A204.1 (cell line): ENCODE results near the gene TBC1D30.
"Not testable (repeated sequence)": the region's sequence is repeated elsewhere in the genome, so short reads cannot be mapped to it uniquely, and the experiment has no call there.

Experiments
- FAIRE-seq: peaks from 2 replicates; lab custom pipeline; 2012; peaks lifted over from hg19 to GRCh38; lab: Jason Lieb, UNC

TBC1D30 gene

DNA sequence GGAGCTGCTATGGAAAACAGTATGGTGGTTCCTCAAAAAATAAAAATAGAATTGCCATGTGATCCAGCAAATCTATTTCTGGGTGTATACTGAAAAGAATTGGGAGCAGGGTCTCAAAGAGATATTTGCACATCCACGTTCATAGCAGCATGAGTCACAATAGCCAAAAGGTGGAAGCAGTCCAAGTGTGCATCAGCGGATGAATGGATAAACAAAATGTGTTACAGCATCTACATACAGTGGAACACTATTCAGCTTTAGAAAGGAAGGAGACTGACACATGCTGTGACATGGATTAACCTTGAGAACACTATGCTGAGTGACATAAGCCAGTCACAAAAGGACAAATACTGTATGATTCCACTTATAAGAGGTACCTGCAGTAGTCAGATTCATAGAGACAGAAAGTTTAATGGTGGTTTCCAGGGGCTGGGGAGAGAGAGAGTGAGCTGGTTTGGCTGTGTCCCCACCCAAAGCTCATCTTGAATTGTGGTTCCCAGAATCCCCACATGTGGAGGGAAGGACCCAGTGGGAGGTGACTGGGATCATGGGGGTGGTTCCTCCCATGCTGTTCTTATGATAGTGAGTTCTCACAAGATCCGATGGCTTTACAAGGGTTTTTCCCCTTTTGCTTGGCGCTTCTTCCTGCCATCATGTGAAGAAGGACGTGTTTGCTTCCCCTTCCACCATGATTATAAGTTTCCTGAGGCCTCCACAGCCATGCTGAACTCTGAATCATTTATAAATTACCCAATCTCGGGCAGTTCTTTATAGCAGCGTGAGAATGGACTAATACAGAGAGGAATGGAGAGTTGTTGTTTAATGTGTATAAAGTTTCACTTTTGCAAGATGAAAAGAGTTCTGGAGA, 17.6 kb upstream of the TBC1D30 start:
- FAIRE-seq: no peak

- no peak for FAIRE-seq
Measured at GRCh38 chr12:64808110-64808509, 16.3 kb upstream of the TBC1D30 start.

- no peak for FAIRE-seq
Measured at GRCh38 chr12:64810831-64811230, 13.6 kb upstream of the TBC1D30 start.

DNA sequence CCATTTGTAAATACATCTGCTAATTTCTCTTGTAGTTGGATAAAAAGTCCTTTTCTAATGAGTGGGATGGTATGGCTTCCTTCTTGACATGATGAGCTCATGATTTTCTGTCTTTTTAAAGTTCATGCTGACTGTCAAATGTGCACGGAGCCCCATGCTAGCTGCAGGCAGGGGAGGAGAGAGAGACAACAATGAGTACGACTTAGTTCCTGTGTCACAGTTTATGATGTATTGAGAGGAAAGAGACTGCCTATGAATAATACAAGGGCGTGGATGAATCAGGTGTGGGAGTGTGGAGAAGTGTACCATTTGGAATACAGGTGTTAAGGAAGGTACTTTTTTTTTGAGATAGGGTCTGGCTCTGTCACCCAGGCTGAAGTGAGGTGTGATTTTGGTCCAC, 10.7 kb upstream of the TBC1D30 start:
- no peak for FAIRE-seq

GRCh38 chr12:64814432-64814831, 10.0 kb upstream of the TBC1D30 start:
- no peak for FAIRE-seq

- FAIRE-seq: no peak
Measured at GRCh38 chr12:64819816-64820402, 4.5 kb upstream of the TBC1D30 start.

DNA sequence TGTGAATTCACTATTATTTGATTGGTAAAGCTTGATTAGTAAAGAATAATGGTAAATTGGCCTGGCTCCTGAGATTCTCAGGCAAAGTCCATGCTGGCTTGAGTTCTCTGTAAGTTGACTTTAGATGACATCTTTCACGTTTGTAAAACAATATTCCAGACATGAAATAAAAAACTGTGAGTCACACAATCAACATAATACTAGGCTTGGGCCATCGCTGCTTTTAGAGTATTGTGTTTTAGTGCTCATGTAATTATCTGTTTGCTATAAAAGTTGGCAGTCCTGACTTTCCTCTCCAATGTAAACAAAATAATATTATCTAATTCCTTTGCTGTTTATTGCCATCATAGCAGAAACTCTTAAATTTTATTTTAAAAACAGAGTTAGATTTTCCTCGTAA, 3.9 kb upstream of the TBC1D30 start:
- FAIRE-seq: no peak

GRCh38 chr12:64821116-64821630, 3.3 kb upstream of the TBC1D30 start:
- no peak for FAIRE-seq

- FAIRE-seq: no peak
Measured at GRCh38 chr12:64824130-64824499, 332 bp upstream of the TBC1D30 start.

- no peak for FAIRE-seq
Measured at GRCh38 chr12:64825143-64826021, 935 bp downstream of the TBC1D30 start.

GRCh38 chr12:64826234-64826633, 1.8 kb downstream of the TBC1D30 start:
- FAIRE-seq: no peak

GRCh38 chr12:64828713-64829112, 4.3 kb downstream of the TBC1D30 start:
- FAIRE-seq: no peak

GRCh38 chr12:64833928-64834327, 9.5 kb downstream of the TBC1D30 start:
- no peak for FAIRE-seq

GRCh38 chr12:64835901-64836300, 11.5 kb downstream of the TBC1D30 start:
- FAIRE-seq: no peak

DNA sequence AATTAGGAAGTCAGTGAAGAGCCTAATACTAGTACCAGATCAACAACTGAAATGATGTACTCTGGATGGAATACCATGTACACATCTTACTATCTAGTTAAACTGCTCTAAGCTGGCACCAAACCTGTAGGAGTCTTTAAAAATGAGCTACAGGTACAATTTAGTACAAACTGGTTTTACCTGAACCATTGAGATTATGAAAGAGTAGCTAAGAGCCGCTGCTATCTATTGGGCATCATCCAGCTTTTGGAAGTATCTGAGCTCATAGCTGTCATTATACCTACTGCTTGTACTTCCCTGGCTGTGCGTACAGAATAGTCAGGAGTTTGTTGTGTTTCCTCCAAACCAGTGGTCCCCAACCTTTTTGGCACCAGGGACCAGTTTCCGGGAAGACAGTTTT, 12.4 kb downstream of the TBC1D30 start:
- no peak for FAIRE-seq

DNA sequence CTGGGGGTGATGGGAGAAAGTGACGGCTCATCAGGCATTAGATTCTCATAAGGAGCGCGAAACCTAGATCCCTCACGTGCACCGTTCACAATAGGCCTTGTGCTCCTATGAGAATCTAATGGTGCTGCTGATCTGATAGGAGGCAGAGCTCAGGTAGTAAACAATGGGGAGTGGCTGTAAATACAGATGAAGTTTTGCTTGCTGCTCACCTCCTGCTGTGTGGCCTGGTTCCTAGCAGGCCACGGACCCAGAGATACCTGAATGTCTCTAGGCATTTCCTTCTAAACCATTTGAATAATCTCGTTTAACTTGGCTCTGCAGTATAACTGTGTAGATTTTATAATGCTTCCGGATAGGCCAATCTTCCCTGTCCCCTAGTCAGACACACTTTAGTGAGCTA, 13.0 kb downstream of the TBC1D30 start:
- no peak for FAIRE-seq

DNA sequence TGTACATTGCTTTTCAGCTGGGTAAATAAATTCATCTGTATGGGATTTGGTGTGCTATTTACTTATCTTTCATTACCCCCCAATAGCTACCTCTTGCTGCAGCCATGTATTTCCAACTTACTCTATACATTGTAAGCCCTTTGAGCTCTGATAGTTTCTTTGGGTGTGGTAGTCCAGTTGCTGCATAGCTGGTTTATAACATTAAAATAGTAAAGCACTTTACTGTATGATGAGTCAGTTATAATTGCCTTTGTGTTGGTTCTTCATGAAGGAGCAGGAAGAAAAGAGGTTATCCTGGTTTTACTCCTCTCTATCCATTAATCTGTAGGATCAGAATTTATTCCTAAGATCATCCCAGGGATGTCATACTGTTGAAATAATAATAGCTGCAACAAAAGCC, 15.7 kb downstream of the TBC1D30 start:
- no peak for FAIRE-seq

- FAIRE-seq: no peak
Measured at GRCh38 chr12:64840949-64841717, 16.7 kb downstream of the TBC1D30 start.

GRCh38 chr12:64848409-64848808, 24.0 kb downstream of the TBC1D30 start:
- not testable (repeated sequence) for FAIRE-seq

DNA sequence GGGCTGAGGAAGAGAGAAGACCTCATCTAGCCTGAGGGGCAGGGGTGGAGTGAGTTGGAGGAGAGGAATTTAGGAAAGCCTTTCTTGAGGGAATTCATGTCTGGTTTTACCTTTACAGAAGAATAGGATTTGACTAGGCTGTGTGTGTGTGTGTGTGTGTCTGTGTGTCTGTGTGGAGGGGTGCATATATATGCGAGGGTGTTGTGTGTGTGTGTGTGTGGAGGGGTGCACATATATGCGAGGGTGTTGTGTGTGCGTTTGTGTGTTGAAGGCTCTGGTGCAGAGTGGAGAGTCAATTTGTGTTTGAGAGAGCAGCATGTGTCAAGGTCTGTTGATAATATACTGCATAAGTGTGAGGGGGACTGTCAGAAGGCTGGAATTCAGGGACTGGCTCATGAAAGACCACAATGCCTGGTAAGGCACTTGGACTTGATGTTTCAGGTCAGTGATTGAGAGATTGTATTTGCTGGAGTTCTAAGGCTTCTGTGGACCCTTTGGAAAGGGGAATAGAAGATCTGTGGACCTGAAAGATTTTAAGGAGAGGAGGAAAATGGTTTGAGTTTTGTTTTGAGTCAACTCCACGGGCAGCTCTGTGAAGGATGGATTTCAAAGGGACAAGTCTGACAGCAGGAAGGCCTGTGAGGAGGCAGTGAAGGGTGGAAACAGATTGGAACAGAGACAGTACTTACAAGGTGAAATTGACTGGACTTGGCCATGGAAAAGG, 34.6 kb downstream of the TBC1D30 start:
- no peak for FAIRE-seq

DNA sequence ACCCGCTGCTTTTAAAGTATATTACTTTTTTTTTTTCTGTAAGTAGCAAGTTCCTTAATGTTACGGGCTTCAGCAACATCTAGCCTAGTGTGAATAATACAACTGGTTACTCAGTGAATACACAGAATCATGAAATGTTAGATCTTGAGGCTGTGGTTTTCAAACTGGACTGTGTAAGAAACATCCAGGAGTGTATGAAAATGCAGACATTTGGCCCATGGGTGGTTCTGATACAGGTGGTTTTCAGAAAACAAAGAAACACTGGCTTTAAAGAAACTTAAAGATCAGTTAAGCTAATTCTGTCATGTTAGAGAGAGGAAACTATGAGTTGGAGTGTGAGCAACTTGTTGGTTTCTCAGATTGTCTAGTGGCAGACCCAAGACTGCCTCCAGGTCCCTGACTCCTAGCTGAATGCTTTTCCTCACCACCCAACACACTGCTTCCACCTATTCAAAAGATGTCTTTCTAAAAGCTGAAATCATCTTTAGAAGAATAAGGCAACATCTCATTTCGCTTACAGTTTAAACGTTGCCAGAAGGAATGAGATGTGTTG, 36.1 kb downstream of the TBC1D30 start:
- no peak for FAIRE-seq
